HepG2 (cell line): ENCODE data around the gene IQCE. TPM values are rescaled to one million over a fixed set of nuclear protein-coding genes. Genes with fewer than 3 reads are reported as not detected.
A peak's percentile ranks its signal among the peaks of the same experiment; 100 is the strongest.

Source experiments
- MAX ChIP-seq: IDR thresholded peaks from 2 replicates; pipeline ENCODE4 v1.6.1; 2012; ENCODE audit warnings: inconsistent platforms
- MEIS2 ChIP-seq: sonication (generic); formaldehyde crosslinking; IDR thresholded peaks from 2 replicates; pipeline ENCODE4 v1.9.0; 2021; ENCODE audit warnings: mild to moderate bottlenecking, missing genetic modification reagents
- NR2F1 ChIP-seq, 2 experiments: fragments of 450-650 bp in 1 of 2; formaldehyde crosslinking in 1 of 2; IDR thresholded peaks; 2 replicates each; pipeline versions ENCODE4 v1.5.0 to v1.6.1; 2016 to 2020; ENCODE audit warnings: mild to moderate bottlenecking in 1 of 2, missing compliant biosample characterization in 1 of 2, missing genetic modification reagents in 1 of 2, moderate library complexity in 1 of 2
- RAD21 ChIP-seq: fragments of 450-650 bp; formaldehyde crosslinking; IDR thresholded peaks from 2 replicates; pipeline ENCODE4 v1.5.0; 2020; ENCODE audit warnings: mild to moderate bottlenecking
- RBFOX2 ChIP-seq: fragments of 200-400 bp; formaldehyde crosslinking; IDR thresholded peaks from 2 replicates; pipeline ENCODE4 v1.6.1; 2017; ENCODE audit warnings: low read depth, mild to moderate bottlenecking, low read length
- UBTF ChIP-seq: sonication (generic); formaldehyde crosslinking; IDR thresholded peaks from 2 replicates; pipeline ENCODE4 v1.4.0; 2020; ENCODE audit warnings: mild to moderate bottlenecking, missing genetic modification reagents
- ZBTB21 ChIP-seq: sonication (generic); formaldehyde crosslinking; IDR thresholded peaks from 2 replicates; pipeline ENCODE4 v1.4.0; 2020; ENCODE audit warnings: missing genetic modification reagents
- ZFP36 ChIP-seq: fragments of 150-350 bp; IDR thresholded peaks from 2 replicates; pipeline ENCODE4 v1.6.1; 2018; ENCODE audit warnings: borderline replicate concordance, low read length, low read depth; ENCODE audit not compliant: partially characterized antibody
- ZNF597 ChIP-seq: sonication (generic); formaldehyde crosslinking; IDR thresholded peaks from 2 replicates; pipeline ENCODE4 v1.5.0; 2020; ENCODE audit warnings: missing genetic modification reagents
- ZNF782 ChIP-seq: sonication (generic); formaldehyde crosslinking; IDR thresholded peaks from 2 replicates; pipeline ENCODE4 v1.4.0; 2020; ENCODE audit warnings: missing genetic modification reagents, mild to moderate bottlenecking, borderline replicate concordance
- polyA plus RNA-seq, 8 experiments: library from polyadenylated mRNA; depleted of rRNA in 3 of 8; stranded (reverse) in 7 of 8; unstranded in 1 of 8; fragments of >200 nt; fragmentation: Illumina TruSeq in 4 of 8; extraction: Trizol in 4 of 8; gene quantifications; 2 replicates each; pipeline versions ENCODE4 v1.2.1 to v1.2.3, GENCODE V29; 2011 to 2016; ENCODE audit warnings: low read depth in 4 of 8, missing spikeins in 1 of 8, mixed read lengths in 1 of 8; ENCODE audit not compliant: insufficient read depth in 1 of 8
- total RNA-seq, 5 experiments: library from RNA; depleted of rRNA; stranded (reverse); fragments of >200 nt; fragmentation: Illumina TruSeq; extraction: Trizol; gene quantifications; 2 replicates each; pipeline ENCODE4 v1.2.3, GENCODE V29; 2016; ENCODE audit warnings: low read depth in 1 of 5

Gene IQCE
- total and polyA plus RNA-seq, 2 of the 13 experiments (the other 11 are each of a cell fraction or from before 2014, with no cell fraction given) = 1.5 to 2.5 TPM

- TF ChIP-seq UBTF (CRISPR knock-in tag) (peak; percentile 58; the same call in 1 of the 2 replicates), MAX (peak; percentile 72; the same call in 1 of the 2 replicates), ZFP36 (no peak), NR2F1 (CRISPR knock-in tag; IDR thresholded peaks at IDR 0.05) (no peak), ZNF597 (CRISPR knock-in tag) (no peak), MEIS2 (no peak), ZBTB21 (CRISPR knock-in tag) (no peak), RBFOX2 (peak; percentile 55), ZNF782 (CRISPR knock-in tag) (no peak), RAD21 (CRISPR knock-in tag) (no peak)
- TF ChIP-seq, all 625 proteins: peak for 48
Measured at GRCh38 chr7:2519119-2519930, 39.5 kb upstream of the IQCE start, which contains the start of gene LFNG (continued).
